K562 treated with DMSO at 1 percent for 4 hours (cell line): ENCODE data around the gene RAD23A. TPM values are rescaled to one million over a fixed set of nuclear protein-coding genes. Genes with fewer than 3 reads are reported as not detected.

Source experiments
- total RNA-seq: library from RNA; unstranded; fragments of 300-600 nt; gene quantifications from 2 replicates; pipeline ENCODE4 v1.2.3, GENCODE V29; 2022; ENCODE audit not compliant: insufficient read depth

Gene RAD23A
- total RNA-seq, result 148 and 165 TPM in 2 replicates

DNA sequence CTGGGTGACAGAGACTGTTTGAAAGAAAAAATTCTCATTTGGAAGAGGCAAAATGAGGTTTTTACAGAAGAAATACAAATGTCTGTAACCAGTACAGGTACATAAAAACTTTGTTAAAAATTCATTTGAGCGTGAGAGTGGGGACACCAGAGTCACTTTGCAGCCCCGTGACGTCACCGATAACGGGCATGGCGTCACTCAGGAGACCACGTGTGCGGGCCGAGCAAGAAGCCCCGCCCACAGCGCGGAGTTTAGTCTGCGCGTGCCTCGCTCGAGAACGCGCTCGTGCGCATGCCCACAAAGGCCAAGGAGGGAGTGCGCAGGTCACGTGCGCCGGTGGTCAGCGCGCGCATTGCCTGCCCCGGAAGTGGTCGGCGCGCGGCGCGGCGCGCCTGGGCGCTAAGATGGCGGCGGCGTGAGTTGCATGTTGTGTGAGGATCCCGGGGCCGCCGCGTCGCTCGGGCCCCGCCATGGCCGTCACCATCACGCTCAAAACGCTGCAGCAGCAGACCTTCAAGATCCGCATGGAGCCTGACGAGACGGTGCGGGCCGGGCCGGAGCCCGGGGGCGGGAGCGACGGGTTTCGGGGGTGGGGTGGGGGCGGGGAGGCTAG, at the start of gene RAD23A:
Gene RAD23A (plus strand): TSS at position 384 of the 613 bp plus-strand sequence. CDS start 87 bp downstream, at position 471.

GRCh38 chr19:12933287-12934072, 12.2 kb upstream of the RAD23A start, which contains the start of gene FARSA:
FARSA (minus strand) TSS chr19:12933711; CDS start chr19:12933696, 15 bp downstream.

GRCh38 chr19:12937927-12938778, 7.5 kb upstream of the RAD23A start, which contains the start of gene CALR:
CALR (plus strand) TSS chr19:12938609; CDS start chr19:12938680, 71 bp downstream.

DNA sequence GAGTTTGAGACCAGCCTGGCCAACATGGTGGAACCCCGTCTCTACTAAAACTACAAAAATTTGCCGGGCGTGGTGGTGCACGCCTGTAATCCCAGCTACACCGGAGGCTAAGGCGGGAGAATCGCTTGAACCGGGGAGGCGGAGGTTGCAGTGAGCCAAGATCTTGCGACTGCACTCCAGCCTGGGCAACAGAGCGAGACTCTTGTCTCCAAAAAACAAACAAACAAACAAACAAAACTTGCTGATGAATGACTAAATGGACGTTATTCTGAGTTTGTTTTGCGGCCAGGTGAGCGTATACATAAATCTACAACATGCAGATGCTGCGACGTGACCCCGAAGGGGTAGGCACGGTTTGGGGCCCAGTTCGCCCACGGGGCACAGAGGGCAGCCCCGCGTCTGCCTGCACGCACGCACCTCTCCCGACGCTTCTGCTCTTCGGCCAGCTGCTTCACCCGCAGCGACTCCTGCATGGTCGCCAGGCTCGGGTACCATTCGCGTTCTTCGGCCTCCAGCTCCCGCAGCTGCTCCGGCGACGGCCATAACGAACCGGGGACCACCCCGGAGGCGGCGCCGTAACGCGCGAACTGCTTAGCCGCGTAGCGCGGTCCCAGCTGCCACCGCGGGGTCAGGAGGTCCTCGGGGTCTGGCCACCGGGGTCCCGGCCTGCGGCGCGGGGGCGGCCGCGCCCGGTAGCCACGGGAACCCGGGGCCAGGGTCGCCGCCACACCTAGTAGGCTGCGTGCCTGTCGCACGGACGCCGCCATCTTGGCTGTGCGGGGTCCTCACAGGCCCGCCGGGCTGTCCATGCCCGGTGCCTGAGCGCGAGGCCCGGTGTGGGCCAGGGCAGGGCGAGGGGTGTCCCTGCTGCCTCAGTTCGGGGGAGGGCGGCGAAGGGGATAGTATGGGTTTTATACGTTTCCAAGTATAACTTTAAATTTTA, 11.1 kb downstream of the RAD23A start, which contains the start of gene GADD45GIP1:
Gene GADD45GIP1 (minus strand): TSS at position 778 of the 943 bp plus-strand sequence. CDS start 11 bp downstream, at position 767.

DNA sequence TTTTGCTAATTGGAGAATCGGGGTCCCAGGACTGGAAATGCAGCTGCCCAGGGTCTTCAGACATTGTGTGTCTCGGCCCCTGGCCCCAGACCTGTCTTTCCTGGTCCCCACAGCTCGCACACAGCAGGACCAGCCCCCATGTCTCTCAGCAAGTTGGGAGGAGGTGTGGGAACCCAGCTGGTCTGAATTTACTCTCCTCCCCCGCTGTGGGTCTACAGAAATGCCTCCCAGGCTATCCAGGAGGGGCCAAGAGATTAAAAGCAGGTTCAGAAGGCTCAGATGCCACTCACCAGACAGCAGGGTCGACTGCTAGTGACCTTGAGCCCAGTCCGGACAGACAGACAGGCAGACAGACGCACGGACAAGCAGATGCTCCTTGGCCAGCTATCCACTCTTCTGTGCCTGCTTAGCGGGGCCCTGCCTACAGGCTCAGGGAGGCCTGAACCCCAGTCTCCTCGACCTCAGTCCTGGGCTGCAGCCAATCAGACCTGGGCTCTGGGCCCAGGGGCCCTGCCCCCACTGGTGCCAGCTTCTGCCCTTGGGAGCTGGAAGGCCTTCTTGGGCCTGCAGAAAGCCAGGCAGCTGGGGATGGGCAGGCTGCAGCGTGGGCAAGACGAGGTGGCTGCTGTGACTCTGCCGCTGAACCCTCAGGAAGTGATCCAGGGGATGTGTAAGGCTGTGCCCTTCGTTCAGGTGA, 23.8 kb downstream of the RAD23A start, which contains the start of gene DAND5:
Gene DAND5 (plus strand): TSS at position 285 of the 697 bp plus-strand sequence. CDS start 85 bp downstream, at position 370.

GRCh38 chr19:12994701-12995595, 49.3 kb downstream of the RAD23A start, which contains the start of gene NFIX:
NFIX (plus strand) TSS chr19:12995475; CDS start chr19:12995838, 363 bp downstream.

Other genes starting within 250 kb of the RAD23A start
- 9.8 and 12.8 TPM in 2 replicates for gene FBXW9, start 249.2 kb upstream of the RAD23A start, total RNA-seq
- 24.6 and 26.8 TPM in 2 replicates for gene TNPO2, start 221.9 kb upstream of the RAD23A start, total RNA-seq
- gene TRIR, start 211.2 kb upstream of the RAD23A start, total RNA-seq, result 429 and 468 TPM in 2 replicates
- gene GET3, start 208.4 kb upstream of the RAD23A start, total RNA-seq, result 93.8 and 110 TPM in 2 replicates
- gene BEST2, start 194.1 kb upstream of the RAD23A start, total RNA-seq, result not detected in 2 replicates
- gene HOOK2, start 170.3 kb upstream of the RAD23A start, total RNA-seq, result 14.4 and 15.7 TPM in 2 replicates
- 74.2 and 74.3 TPM in 2 replicates for gene JUNB, start 154.4 kb upstream of the RAD23A start, total RNA-seq
- 371 and 398 TPM in 2 replicates for gene PRDX2, start 144.1 kb upstream of the RAD23A start, total RNA-seq
- gene THSD8, start 143.8 kb upstream of the RAD23A start, total RNA-seq, result 2.4 TPM in 1 of 2 replicates, not detected in the other
- 55.9 and 64.5 TPM in 2 replicates for gene RNASEH2A, start 139.3 kb upstream of the RAD23A start, total RNA-seq
- not detected in 2 replicates for gene RTBDN, start 111.3 kb upstream of the RAD23A start, total RNA-seq
- 5.8 and 8.0 TPM in 2 replicates for gene MAST1, start 107.3 kb upstream of the RAD23A start, total RNA-seq
- gene DNASE2, start 64.4 kb upstream of the RAD23A start, total RNA-seq, result 145 and 148 TPM in 2 replicates
- 30.8 and 50.0 TPM in 2 replicates for gene KLF1, start 58.7 kb upstream of the RAD23A start, total RNA-seq
- gene GCDH, start 54.7 kb upstream of the RAD23A start, total RNA-seq, result 10.2 and 12.5 TPM in 2 replicates
- 1.4 and 2.5 TPM in 2 replicates for gene SYCE2, start 26.6 kb upstream of the RAD23A start, total RNA-seq
- gene FARSA, start 12.2 kb upstream of the RAD23A start, total RNA-seq, result 105 and 107 TPM in 2 replicates
- 624 and 631 TPM in 2 replicates for gene CALR, start 7.3 kb upstream of the RAD23A start, total RNA-seq
- gene GADD45GIP1, start 11.4 kb downstream of the RAD23A start, total RNA-seq, result 32.9 and 34.3 TPM in 2 replicates
- gene DAND5, start 23.7 kb downstream of the RAD23A start, total RNA-seq, result 0.71 TPM in 1 of 2 replicates, not detected in the other
- 7.7 and 11.9 TPM in 2 replicates for gene NFIX, start 49.6 kb downstream of the RAD23A start, total RNA-seq
- gene LYL1, start 157.0 kb downstream of the RAD23A start, total RNA-seq, result 206 and 223 TPM in 2 replicates
- gene TRMT1, start 170.9 kb downstream of the RAD23A start, total RNA-seq, result 32.7 and 35.8 TPM in 2 replicates
- gene NACC1, start 172.4 kb downstream of the RAD23A start, total RNA-seq, result 26.6 and 46.2 TPM in 2 replicates
- 111 and 121 TPM in 2 replicates for gene STX10, start 204.5 kb downstream of the RAD23A start, total RNA-seq
- gene IER2, start 204.5 kb downstream of the RAD23A start, total RNA-seq, result 165 and 176 TPM in 2 replicates